ENCODE results near the gene TMEM154. TPM values are rescaled to one million over a fixed set of nuclear protein-coding genes. Genes with fewer than 3 reads are reported as not detected.
A peak's percentile ranks its signal among the peaks of the same experiment; 100 is the strongest.

The TMEM154 gene
- total and polyA plus RNA-seq, 4 donors = 1.6 to 18.9 (median 8.5) TPM

DNA sequence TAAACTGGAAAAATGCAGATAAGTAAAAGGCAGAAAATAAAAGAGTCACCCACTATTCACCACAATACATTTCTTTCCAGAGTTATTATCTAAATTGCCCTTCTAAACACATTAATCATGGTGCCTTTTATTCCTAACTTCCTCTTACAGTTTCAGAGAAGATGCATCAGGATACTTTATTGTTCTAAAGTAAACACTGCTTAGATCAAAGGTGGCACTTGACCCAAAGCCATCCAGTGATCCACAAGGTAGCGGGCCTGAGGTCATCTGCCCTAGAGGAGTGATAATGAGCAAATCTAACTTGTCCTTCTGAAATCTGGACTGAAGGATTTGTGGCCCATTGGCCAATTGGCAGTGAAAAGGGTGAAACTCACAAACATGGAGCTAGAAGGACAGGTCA, 12.0 kb upstream of the TMEM154 start:
- WGBS, 2 donors = 68 to 86% methylated on average over 1 of the region's 1 CpG
- no peak overlapping the region for H3K9ac ChIP-seq (ENCODE audit: insufficient read depth in 1 of 2, low read length in 2 of 2)
- H3K9me3 ChIP-seq (ENCODE audit: control insufficient read depth in 4 of 4, insufficient read depth in 3 of 4, low read length in 3 of 4) = no peaks in the 10 kb centered on the region
- ATAC-seq (ENCODE audit: insufficient read depth, low FRiP score) (no peak), DNase-seq (no peak)
- no peaks in the 10 kb centered on the region for H3K36me3 ChIP-seq (ENCODE audit: control insufficient read depth in 4 of 4, insufficient read depth in 4 of 4, low read length in 4 of 4)
- peak overlapping the region in 1 of 2 donors; percentile 7 for H3K27ac ChIP-seq (ENCODE audit: low read depth in 1 of 2, low read length in 1 of 2)
- H3K27me3 ChIP-seq (ENCODE audit: control insufficient read depth in 3 of 3, insufficient read depth in 3 of 3, low read length in 2 of 3) = peaks cover 0 to 2% (median 0%) of the 10 kb centered on the region in 3 donors
- H3K4me1 ChIP-seq (ENCODE audit: control insufficient read depth in 5 of 5, insufficient read depth in 5 of 5, low read length in 5 of 5) = peaks cover 0 to 4% (median 0%) of the 10 kb centered on the region in 5 donors
- H3K4me3 ChIP-seq = no peak overlapping the region
- TF ChIP-seq, protein P1, sequence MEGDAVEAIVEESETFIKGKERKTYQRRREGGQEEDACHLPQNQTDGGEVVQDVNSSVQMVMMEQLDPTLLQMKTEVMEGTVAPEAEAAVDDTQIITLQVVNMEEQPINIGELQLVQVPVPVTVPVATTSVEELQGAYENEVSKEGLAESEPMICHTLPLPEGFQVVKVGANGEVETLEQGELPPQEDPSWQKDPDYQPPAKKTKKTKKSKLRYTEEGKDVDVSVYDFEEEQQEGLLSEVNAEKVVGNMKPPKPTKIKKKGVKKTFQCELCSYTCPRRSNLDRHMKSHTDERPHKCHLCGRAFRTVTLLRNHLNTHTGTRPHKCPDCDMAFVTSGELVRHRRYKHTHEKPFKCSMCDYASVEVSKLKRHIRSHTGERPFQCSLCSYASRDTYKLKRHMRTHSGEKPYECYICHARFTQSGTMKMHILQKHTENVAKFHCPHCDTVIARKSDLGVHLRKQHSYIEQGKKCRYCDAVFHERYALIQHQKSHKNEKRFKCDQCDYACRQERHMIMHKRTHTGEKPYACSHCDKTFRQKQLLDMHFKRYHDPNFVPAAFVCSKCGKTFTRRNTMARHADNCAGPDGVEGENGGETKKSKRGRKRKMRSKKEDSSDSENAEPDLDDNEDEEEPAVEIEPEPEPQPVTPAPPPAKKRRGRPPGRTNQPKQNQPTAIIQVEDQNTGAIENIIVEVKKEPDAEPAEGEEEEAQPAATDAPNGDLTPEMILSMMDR (IDR thresholded peaks at IDR 0.05; ENCODE audit: control extremely low read depth, extremely low read depth) = no peak

DNA sequence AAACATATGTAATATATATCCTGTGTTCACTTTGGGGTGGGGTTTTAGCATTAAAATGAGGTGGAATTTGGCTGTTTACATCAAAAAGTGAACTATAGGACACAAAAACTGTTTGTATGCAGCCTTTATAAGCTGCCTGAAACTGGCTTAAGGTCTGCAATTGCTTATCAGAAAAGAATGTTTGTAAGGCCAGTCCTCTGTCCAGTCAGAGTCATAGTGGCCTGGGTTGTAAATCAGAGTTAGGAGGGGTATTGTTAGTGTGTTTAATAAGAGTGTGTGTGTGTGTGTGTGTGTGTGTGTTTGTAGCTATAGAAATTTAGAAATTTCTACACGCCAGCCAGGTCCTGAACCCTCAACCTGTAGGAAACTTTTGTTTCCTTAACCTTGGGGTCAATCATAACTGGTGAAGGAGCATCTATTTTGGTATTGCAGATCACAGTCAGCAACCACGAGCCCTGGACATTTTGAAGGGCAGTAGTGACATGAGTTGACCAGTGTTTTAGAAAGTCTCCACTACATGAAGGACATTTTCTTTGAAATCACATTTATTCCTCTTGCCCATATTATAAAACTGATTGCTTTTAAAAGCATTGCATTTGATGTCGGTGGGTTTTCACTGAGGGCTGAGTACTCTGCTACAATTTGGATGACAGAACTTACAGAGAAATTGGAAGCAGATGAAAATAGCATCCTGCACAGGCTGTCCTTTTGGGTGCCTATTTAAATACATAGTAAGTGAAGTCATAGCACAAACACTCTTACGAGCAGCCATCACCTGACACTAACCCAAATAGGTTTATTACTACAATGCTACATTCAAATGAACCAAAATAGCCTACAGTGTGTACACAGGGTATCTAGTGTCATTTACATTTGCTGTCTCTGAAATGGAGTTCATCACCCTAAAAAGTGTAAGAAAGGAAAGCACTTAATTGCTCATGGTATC, 11.2 kb upstream of the TMEM154 start:
- H3K4me1 ChIP-seq (ENCODE audit: control insufficient read depth in 5 of 5, insufficient read depth in 5 of 5, low read length in 5 of 5) = peaks cover 0 to 4% (median 0%) of the 10 kb centered on the region in 5 donors
- no peak overlapping the region for H3K9ac ChIP-seq (ENCODE audit: insufficient read depth in 1 of 2, low read length in 2 of 2)
- WGBS, 2 donors = 87 to 88% methylated on average over 4 of the region's 4 CpGs
- peak overlapping the region in 1 of 2 donors; percentile 84 for H3K27ac ChIP-seq (ENCODE audit: low read depth in 1 of 2, low read length in 1 of 2)
- H3K9me3 ChIP-seq (ENCODE audit: control insufficient read depth in 4 of 4, insufficient read depth in 3 of 4, low read length in 3 of 4) = no peaks in the 10 kb centered on the region
- TF ChIP-seq, protein P1 (IDR thresholded peaks at IDR 0.05; ENCODE audit: control extremely low read depth, extremely low read depth) = no peak
- H3K27me3 ChIP-seq (ENCODE audit: control insufficient read depth in 3 of 3, insufficient read depth in 3 of 3, low read length in 2 of 3) = peaks cover 0 to 5% (median 0%) of the 10 kb centered on the region in 3 donors
- H3K4me3 ChIP-seq = no peak overlapping the region
- DNase-seq = no peak
- no peaks in the 10 kb centered on the region for H3K36me3 ChIP-seq (ENCODE audit: control insufficient read depth in 4 of 4, insufficient read depth in 4 of 4, low read length in 4 of 4)
- no peak for ATAC-seq (ENCODE audit: insufficient read depth, low FRiP score)

DNA sequence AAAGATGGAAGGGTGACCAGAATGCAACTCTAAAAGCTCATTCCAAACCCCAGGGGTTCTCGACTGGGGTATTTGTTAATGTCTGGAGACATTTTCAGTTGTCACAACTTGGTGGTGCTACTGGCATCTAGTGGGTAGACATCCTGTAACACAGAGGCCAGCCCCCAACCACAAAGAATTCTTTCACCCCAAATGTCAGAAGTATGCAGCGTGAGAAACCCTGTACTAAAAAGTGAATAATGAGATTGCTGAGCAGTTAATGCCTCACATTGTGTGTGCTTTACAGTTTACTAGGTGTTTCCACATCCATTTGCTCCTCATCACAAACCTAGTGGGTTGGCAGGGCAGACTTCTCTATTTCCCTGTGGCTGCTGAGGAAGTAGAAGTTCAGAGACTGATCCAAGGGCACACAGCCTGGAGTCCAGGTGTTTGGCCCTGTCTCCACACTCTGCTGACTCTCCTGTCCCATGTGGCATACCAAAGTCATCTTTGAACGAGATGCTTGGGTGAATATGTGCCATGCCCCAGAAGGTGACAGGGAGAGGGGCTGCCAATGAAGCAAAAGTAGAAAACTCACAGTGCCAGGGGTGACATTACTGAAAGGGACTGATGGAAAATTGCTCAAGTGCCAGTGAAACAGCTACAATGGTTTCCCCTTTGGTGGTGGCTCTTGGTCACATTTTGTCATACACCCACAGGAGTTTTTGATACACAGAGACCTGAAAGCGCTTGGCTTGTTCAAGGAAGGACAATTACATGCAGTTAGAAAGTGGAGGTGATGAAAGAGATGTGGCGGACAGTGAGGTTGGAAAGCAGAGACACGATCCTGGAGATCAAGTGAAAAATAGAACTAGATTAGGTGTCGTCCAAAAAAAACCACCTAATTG, 10.1 kb upstream of the TMEM154 start:
- DNase-seq (no peak), ATAC-seq (ENCODE audit: insufficient read depth, low FRiP score) (no peak)
- H3K4me1 ChIP-seq (ENCODE audit: control insufficient read depth in 5 of 5, insufficient read depth in 5 of 5, low read length in 5 of 5) = peaks cover 0 to 4% (median 0%) of the 10 kb centered on the region in 5 donors
- H3K9me3 ChIP-seq (ENCODE audit: control insufficient read depth in 4 of 4, insufficient read depth in 3 of 4, low read length in 3 of 4) = no peaks in the 10 kb centered on the region
- no peaks in the 10 kb centered on the region for H3K36me3 ChIP-seq (ENCODE audit: control insufficient read depth in 4 of 4, insufficient read depth in 4 of 4, low read length in 4 of 4)
- H3K4me3 ChIP-seq = no peak overlapping the region
- peak overlapping the region in 1 of 2 donors; percentile 84 for H3K27ac ChIP-seq (ENCODE audit: low read depth in 1 of 2, low read length in 1 of 2)
- no peak overlapping the region for H3K9ac ChIP-seq (ENCODE audit: insufficient read depth in 1 of 2, low read length in 2 of 2)
- TF ChIP-seq, protein P1 (IDR thresholded peaks at IDR 0.05; ENCODE audit: control extremely low read depth, extremely low read depth) = no peak
- peaks cover 0 to 5% (median 0%) of the 10 kb centered on the region in 3 donors for H3K27me3 ChIP-seq (ENCODE audit: control insufficient read depth in 3 of 3, insufficient read depth in 3 of 3, low read length in 2 of 3)
- WGBS, 2 donors = 59 to 83% methylated on average over 7 of the region's 7 CpGs

All from lung (tissue), 12 donors.